Measurements from ENCODE around the gene A1CF. TPM values are rescaled to one million over a fixed set of nuclear protein-coding genes. Genes with fewer than 3 reads are reported as not detected.
"Not testable (repeated sequence)": the region's sequence is repeated elsewhere in the genome, so short reads cannot be mapped to it uniquely, and the experiment has no call there.

A1CF gene
- total and polyA plus RNA-seq, 2 experiments from 2014 or later: 0.05 TPM; not detected in 1

GRCh38 chr10:50908366-50908765, 22.9 kb upstream of the A1CF start (continued):
- TF ChIP-seq NANOG (IDR thresholded peaks at IDR 0.05; ENCODE audit: borderline replicate concordance) (no peak), JUNB (IDR thresholded peaks at IDR 0.05; ENCODE audit: unreplicated experiment) (no peak)

GRCh38 chr10:50905797-50906196, 20.4 kb upstream of the A1CF start:
- not testable (repeated sequence) for H3K9me3 Mint-ChIP-seq; H3K4me2 ChIP-seq; H3K36me3 Mint-ChIP-seq (ENCODE audit: low read depth); ATAC-seq; DNase-seq (ENCODE audit: low spot score); H3K27me3 Mint-ChIP-seq (ENCODE audit: insufficient read depth, low read depth, poor library complexity); H3K9me2 ChIP-seq (ENCODE audit: insufficient read depth); H3K27ac Mint-ChIP-seq; H2AFZ ChIP-seq; H3K4me3 ChIP-seq; H4K20me1 ChIP-seq (replicated peaks; ENCODE audit: insufficient read depth); H3K36me3 ChIP-seq (ENCODE audit: insufficient read depth); H3K27ac ChIP-seq (ENCODE audit: low read depth); H3K4me1 ChIP-seq (ENCODE audit: insufficient read depth); H3F3A ChIP-seq (replicated peaks; ENCODE audit: low read depth); H3K4me3 Mint-ChIP-seq; H3K4me1 Mint-ChIP-seq; H3K79me2 ChIP-seq (replicated peaks; ENCODE audit: insufficient read depth); H3K27me3 ChIP-seq (ENCODE audit: insufficient read depth)

DNA sequence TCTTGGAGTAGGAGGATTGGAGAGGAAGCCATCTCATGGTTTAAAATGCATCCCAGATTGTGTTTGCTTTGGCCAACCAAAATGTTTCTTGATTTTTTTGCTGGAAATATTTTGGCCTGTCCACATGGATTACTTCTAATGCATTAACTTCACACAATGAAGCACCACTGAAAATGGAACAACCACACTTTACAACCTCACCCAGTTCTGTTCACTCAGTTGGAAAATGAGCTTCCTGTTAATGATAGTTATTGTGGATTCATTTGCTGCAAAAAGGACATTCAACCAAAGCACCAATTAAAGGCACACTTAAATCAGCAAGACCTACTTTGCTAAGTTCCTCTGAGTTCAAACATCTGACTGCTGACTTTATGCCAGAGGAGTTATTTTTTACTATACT, 11.3 kb upstream of the A1CF start:
- H3K4me2 ChIP-seq: no peak overlapping the region
- no peaks in the 10 kb centered on the region for H3F3A ChIP-seq (replicated peaks; ENCODE audit: low read depth)
- no peak overlapping the region for H3K27ac ChIP-seq (ENCODE audit: low read depth)
- no peak overlapping the region for H3K4me3 ChIP-seq
- H3K27me3 ChIP-seq (ENCODE audit: insufficient read depth): no peaks in the 10 kb centered on the region
- H3K36me3 ChIP-seq (ENCODE audit: insufficient read depth): no peaks in the 10 kb centered on the region
- H2AFZ ChIP-seq: no peak overlapping the region
- Mint-ChIP-seq H3K27ac (no peak overlapping the region), H3K4me3 (no peak overlapping the region), H3K4me1 (no peaks in the 10 kb centered on the region), H3K9me3 (no peaks in the 10 kb centered on the region), H3K27me3 (ENCODE audit: insufficient read depth, low read depth, poor library complexity) (no peaks in the 10 kb centered on the region), H3K36me3 (ENCODE audit: low read depth) (no peaks in the 10 kb centered on the region)
- TF ChIP-seq CTCF (conservative IDR thresholded peaks at IDR 0.05; ENCODE audit: low read depth in 2 of 2): no peak
- H4K20me1 ChIP-seq (replicated peaks; ENCODE audit: insufficient read depth): no peaks in the 10 kb centered on the region
- no peak for ATAC-seq
- no peaks in the 10 kb centered on the region for H3K4me1 ChIP-seq (ENCODE audit: insufficient read depth)
- H3K9me2 ChIP-seq (ENCODE audit: insufficient read depth): no peaks in the 10 kb centered on the region
- DNase-seq (ENCODE audit: low spot score): no peak
- H3K79me2 ChIP-seq (replicated peaks; ENCODE audit: insufficient read depth): no peaks in the 10 kb centered on the region

DNA sequence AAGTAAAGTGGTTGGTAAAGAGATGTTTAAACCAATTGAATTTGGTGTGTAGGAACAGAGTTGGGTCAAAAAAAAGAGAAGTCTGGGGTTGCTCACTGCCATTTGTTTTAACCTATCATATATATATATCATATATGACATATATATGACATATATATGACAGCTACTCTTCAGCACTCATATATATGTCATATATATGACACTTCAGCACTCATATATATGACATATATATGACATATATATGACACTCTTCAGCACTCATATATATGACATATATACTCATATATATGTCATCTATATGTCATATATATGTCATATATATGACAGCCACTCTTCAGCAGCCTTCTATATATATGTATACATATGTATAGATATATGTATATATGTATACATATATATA, 8.9 kb upstream of the A1CF start:
- DNase-seq (ENCODE audit: low spot score): no peak
- no peaks in the 10 kb centered on the region for H3F3A ChIP-seq (replicated peaks; ENCODE audit: low read depth)
- no peak overlapping the region for H2AFZ ChIP-seq
- Mint-ChIP-seq H3K36me3 (ENCODE audit: low read depth) (no peaks in the 10 kb centered on the region), H3K27me3 (ENCODE audit: insufficient read depth, low read depth, poor library complexity) (peaks cover 5% of the 10 kb centered on the region), H3K9me3 (no peaks in the 10 kb centered on the region), H3K4me3 (no peak overlapping the region), H3K27ac (no peak overlapping the region), H3K4me1 (no peaks in the 10 kb centered on the region)
- no peaks in the 10 kb centered on the region for H3K4me1 ChIP-seq (ENCODE audit: insufficient read depth)
- no peak overlapping the region for H3K4me3 ChIP-seq
- H3K4me2 ChIP-seq: no peak overlapping the region
- H3K27ac ChIP-seq (ENCODE audit: low read depth): no peak overlapping the region
- H4K20me1 ChIP-seq (replicated peaks; ENCODE audit: insufficient read depth): no peaks in the 10 kb centered on the region
- ATAC-seq: no peak
- no peaks in the 10 kb centered on the region for H3K79me2 ChIP-seq (replicated peaks; ENCODE audit: insufficient read depth)
- no peaks in the 10 kb centered on the region for H3K9me2 ChIP-seq (ENCODE audit: insufficient read depth)
- H3K36me3 ChIP-seq (ENCODE audit: insufficient read depth): no peaks in the 10 kb centered on the region
- H3K27me3 ChIP-seq (ENCODE audit: insufficient read depth): no peaks in the 10 kb centered on the region
- no peak for TF ChIP-seq NANOG (IDR thresholded peaks at IDR 0.05; ENCODE audit: borderline replicate concordance)
- no peak for TF ChIP-seq ZNF114 (CRISPR knock-in tag; IDR thresholded peaks at IDR 0.05)
- TF ChIP-seq, protein P1, sequence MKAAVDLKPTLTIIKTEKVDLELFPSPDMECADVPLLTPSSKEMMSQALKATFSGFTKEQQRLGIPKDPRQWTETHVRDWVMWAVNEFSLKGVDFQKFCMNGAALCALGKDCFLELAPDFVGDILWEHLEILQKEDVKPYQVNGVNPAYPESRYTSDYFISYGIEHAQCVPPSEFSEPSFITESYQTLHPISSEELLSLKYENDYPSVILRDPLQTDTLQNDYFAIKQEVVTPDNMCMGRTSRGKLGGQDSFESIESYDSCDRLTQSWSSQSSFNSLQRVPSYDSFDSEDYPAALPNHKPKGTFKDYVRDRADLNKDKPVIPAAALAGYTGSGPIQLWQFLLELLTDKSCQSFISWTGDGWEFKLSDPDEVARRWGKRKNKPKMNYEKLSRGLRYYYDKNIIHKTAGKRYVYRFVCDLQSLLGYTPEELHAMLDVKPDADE (IDR thresholded peaks at IDR 0.05): no peak
- TF ChIP-seq, protein P2, sequence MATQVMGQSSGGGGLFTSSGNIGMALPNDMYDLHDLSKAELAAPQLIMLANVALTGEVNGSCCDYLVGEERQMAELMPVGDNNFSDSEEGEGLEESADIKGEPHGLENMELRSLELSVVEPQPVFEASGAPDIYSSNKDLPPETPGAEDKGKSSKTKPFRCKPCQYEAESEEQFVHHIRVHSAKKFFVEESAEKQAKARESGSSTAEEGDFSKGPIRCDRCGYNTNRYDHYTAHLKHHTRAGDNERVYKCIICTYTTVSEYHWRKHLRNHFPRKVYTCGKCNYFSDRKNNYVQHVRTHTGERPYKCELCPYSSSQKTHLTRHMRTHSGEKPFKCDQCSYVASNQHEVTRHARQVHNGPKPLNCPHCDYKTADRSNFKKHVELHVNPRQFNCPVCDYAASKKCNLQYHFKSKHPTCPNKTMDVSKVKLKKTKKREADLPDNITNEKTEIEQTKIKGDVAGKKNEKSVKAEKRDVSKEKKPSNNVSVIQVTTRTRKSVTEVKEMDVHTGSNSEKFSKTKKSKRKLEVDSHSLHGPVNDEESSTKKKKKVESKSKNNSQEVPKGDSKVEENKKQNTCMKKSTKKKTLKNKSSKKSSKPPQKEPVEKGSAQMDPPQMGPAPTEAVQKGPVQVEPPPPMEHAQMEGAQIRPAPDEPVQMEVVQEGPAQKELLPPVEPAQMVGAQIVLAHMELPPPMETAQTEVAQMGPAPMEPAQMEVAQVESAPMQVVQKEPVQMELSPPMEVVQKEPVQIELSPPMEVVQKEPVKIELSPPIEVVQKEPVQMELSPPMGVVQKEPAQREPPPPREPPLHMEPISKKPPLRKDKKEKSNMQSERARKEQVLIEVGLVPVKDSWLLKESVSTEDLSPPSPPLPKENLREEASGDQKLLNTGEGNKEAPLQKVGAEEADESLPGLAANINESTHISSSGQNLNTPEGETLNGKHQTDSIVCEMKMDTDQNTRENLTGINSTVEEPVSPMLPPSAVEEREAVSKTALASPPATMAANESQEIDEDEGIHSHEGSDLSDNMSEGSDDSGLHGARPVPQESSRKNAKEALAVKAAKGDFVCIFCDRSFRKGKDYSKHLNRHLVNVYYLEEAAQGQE (IDR thresholded peaks at IDR 0.05; ENCODE audit: unreplicated experiment): no peak
- TF ChIP-seq EZH2phosphoT487 (IDR thresholded peaks at IDR 0.05; ENCODE audit: unreplicated experiment): no peak
- no peak for TF ChIP-seq ZNF331 (CRISPR knock-in tag; IDR thresholded peaks at IDR 0.05; ENCODE audit: low read depth)
- no peak for TF ChIP-seq CREB1 (CRISPR knock-in tag; IDR thresholded peaks at IDR 0.05; ENCODE audit: low read depth)
- TF ChIP-seq EZH2 (IDR thresholded peaks at IDR 0.05; ENCODE audit: low read depth, unreplicated experiment): no peak
- no peak for TF ChIP-seq JUNB (IDR thresholded peaks at IDR 0.05; ENCODE audit: unreplicated experiment)
- TF ChIP-seq POLR2AphosphoS5 (IDR thresholded peaks at IDR 0.05; ENCODE audit: low read depth): no peak
- no peak for TF ChIP-seq STAT1 (IDR thresholded peaks at IDR 0.05; ENCODE audit: unreplicated experiment)
